Stimulated activated CD8-positive, alpha-beta memory T cell treated with anti-CD3 and anti-CD28 coated beads, Interleukin-12 subunit alpha, Interleukin-12 subunit beta, amount 100 ng/mL, for 4 hours (primary cell): ENCODE results near the gene ARFGEF2.
"Not testable (repeated sequence)": the region's sequence is repeated elsewhere in the genome, so short reads cannot be mapped to it uniquely, and the experiment has no call there.

Source experiments
- DNase-seq: peaks from one replicate; pipeline ENCODE4 v3.0.0-alpha.2; 2020; ENCODE audit warnings: low read depth

The ARFGEF2 gene

DNA sequence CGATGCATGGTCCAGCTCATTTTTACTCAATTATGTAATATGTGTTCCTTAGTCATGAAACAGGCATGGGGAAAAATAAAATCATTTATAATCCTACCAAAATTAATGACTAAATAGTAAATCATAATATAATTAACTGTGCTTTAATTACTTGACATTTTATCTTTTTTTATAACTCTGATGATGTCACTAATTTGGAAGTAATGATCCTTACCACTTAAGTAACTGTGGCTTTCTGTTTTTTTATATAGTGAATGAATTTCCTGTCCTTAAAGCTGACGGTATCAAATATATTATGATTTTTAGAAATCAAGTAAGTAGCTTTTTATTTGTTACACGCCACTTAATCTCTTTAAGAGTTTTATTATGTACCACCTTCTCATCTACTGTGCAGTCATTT lies 156.8 kb downstream of the ARFGEF2 start:
- no peak for DNase-seq

GRCh38 chr20:49082295-49082694 lies 160.8 kb downstream of the ARFGEF2 start:
- DNase-seq, result not testable (repeated sequence)
